C4-2B (cell line): Measurements from ENCODE around the gene DNMT1.

ENCODE experiments used
- CTCF ChIP-seq: fragments of 450-650 bp; conservative IDR thresholded peaks from 2 replicates; pipeline ENCODE4 v1.5.1; 2017; ENCODE audit warnings: mild to moderate bottlenecking
- ZFX ChIP-seq: fragments of 450-650 bp; IDR thresholded peaks from 2 replicates; pipeline ENCODE4 v1.6.1; 2017

GRCh38 chr19:10120538-10121189, 74.1 kb downstream of the DNMT1 start:
- TF ChIP-seq CTCF (no peak), ZFX (no peak)
